Kidney (tissue), 14 donors: ENCODE results near the gene MAPK8. TPM values are rescaled to one million over a fixed set of nuclear protein-coding genes. Genes with fewer than 3 reads are reported as not detected.

ENCODE experiments used
- DNase-seq, 5 donors: peaks; one replicate each; pipeline ENCODE4 v3.0.0-alpha.2; 2013 to 2020
- FAIRE-seq: peaks from 2 replicates; lab custom pipeline; 2012; peaks lifted over from hg19 to GRCh38; lab: Jason Lieb, UNC
- H3K27ac ChIP-seq, 2 donors: one replicate each; pipeline ENCODE4 v1.7.0; 2013; ENCODE audit warnings: low read depth in 2 of 2, low read length in 2 of 2, inconsistent platforms in 1 of 2
- H3K27me3 ChIP-seq: one replicate; pipeline ENCODE4 v1.7.1; 2013; ENCODE audit warnings: low read length, inconsistent platforms; ENCODE audit not compliant: control insufficient read depth, insufficient read depth
- H3K36me3 ChIP-seq, 3 donors: one replicate each; pipeline versions ENCODE4 v1.7.0 to v1.7.1; 2013; ENCODE audit warnings: low read length in 3 of 3, control low read depth in 1 of 3, inconsistent platforms in 1 of 3; ENCODE audit not compliant: insufficient read depth in 3 of 3, control insufficient read depth in 2 of 3
- H3K4me1 ChIP-seq, 3 donors: one replicate each; pipeline versions ENCODE4 v1.7.0 to v1.7.1; 2013; ENCODE audit warnings: low read length in 3 of 3, inconsistent platforms in 1 of 3, low read depth in 1 of 3; ENCODE audit not compliant: control insufficient read depth in 2 of 3, insufficient read depth in 2 of 3
- H3K4me3 ChIP-seq, 3 donors: one replicate each; pipeline versions ENCODE4 v1.7.0 to v1.8.1; 2013; ENCODE audit warnings: low read length in 3 of 3, control low read depth in 1 of 3, inconsistent platforms in 1 of 3
- H3K9ac ChIP-seq, 3 donors: one replicate each; pipeline versions ENCODE4 v1.7.0 to v1.7.1; 2013; ENCODE audit warnings: low read length in 3 of 3, control low read depth in 1 of 3, inconsistent platforms in 1 of 3
- H3K9me3 ChIP-seq, 3 donors: one replicate each; pipeline versions ENCODE4 v1.7.0 to v1.7.1; 2013; ENCODE audit warnings: low read length in 3 of 3, control low read depth in 1 of 3, inconsistent platforms in 1 of 3; ENCODE audit not compliant: control insufficient read depth in 2 of 3, insufficient read depth in 1 of 3
- intact Hi-C: fragments of 100-400 bp; cut with DNase I; formaldehyde crosslinking; loops from one replicate; pipeline ENCODE4 v1.11.1; 2022
- polyA plus RNA-seq: library from polyadenylated mRNA; stranded (reverse); fragments of 350-450 nt; fragmentation: Illumina TruSeq; extraction: RNeasy Lipid Tissue Mini Kit (QIAGEN cat#74804); gene quantifications from one replicate; pipeline ENCODE4 v1.2.3, GENCODE V29; 2014; ENCODE audit warnings: low read depth, low replicate concordance; ENCODE audit not compliant: insufficient read depth
- total RNA-seq: library from RNA; stranded (reverse); fragmentation: NEBNext Ultra II Directional; extraction: Animal tissue kit (Norgen Biotek cat#: 25700); gene quantifications from one replicate; pipeline ENCODE4 v1.2.1, GENCODE V29; 2021
- TF ChIP-seq, protein P1 (sequence below): IDR thresholded peaks from 3 replicates; pipeline ENCODE4 v1.5.1; 2012; ENCODE audit warnings: mild to moderate bottlenecking, moderate library complexity, borderline replicate concordance; ENCODE audit not compliant: insufficient read depth; ENCODE audit errors: extremely low read depth
- donor health status: control.
- donor health status: control.
- donor health status: control.
- donor health status: control.
- donor health status: control.
- donor health status: DM: yes; HTN: yes; CAD: no.
- donor health status: Normal renal cell carcinoma (clear cell type).

MAPK8 gene
- total and polyA plus RNA-seq, 2 donors from 2014 or later = 17.0 to 36.7 TPM

DNA sequence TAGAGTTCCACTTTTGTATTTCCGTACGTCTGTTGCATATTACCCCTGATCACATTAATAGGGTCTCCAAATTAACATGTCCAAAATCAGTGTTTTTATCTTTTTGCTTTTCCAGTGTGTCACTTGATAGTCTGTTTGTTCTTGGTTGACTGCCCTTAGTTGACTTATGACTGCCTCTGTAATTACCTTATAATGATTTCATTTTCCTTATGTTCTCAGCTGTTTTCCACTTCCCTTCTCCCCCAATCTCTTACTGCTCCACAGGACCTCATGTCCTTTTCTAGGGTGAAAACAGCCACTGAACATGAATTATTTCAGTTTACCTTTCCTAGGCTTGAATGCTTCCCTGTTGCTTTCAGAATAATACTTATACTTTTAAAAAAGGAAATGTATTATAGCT is 54.7 kb downstream of the MAPK8 start:
- intact Hi-C loops = no loop called here
- no peaks in the 10 kb centered on the region for H3K27me3 ChIP-seq
- TF ChIP-seq, protein P1, sequence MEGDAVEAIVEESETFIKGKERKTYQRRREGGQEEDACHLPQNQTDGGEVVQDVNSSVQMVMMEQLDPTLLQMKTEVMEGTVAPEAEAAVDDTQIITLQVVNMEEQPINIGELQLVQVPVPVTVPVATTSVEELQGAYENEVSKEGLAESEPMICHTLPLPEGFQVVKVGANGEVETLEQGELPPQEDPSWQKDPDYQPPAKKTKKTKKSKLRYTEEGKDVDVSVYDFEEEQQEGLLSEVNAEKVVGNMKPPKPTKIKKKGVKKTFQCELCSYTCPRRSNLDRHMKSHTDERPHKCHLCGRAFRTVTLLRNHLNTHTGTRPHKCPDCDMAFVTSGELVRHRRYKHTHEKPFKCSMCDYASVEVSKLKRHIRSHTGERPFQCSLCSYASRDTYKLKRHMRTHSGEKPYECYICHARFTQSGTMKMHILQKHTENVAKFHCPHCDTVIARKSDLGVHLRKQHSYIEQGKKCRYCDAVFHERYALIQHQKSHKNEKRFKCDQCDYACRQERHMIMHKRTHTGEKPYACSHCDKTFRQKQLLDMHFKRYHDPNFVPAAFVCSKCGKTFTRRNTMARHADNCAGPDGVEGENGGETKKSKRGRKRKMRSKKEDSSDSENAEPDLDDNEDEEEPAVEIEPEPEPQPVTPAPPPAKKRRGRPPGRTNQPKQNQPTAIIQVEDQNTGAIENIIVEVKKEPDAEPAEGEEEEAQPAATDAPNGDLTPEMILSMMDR = no peak
- FAIRE-seq (no peak), DNase-seq (no peak)
- H3K9ac ChIP-seq = no peak overlapping the region
- no peaks in the 10 kb centered on the region for H3K36me3 ChIP-seq
- no peak overlapping the region for H3K27ac ChIP-seq
- no peaks in the 10 kb centered on the region for H3K9me3 ChIP-seq
- no peak overlapping the region for H3K4me3 ChIP-seq
- H3K4me1 ChIP-seq = peaks cover 0 to 17% (median 2%) of the 10 kb centered on the region in 3 donors

DNA sequence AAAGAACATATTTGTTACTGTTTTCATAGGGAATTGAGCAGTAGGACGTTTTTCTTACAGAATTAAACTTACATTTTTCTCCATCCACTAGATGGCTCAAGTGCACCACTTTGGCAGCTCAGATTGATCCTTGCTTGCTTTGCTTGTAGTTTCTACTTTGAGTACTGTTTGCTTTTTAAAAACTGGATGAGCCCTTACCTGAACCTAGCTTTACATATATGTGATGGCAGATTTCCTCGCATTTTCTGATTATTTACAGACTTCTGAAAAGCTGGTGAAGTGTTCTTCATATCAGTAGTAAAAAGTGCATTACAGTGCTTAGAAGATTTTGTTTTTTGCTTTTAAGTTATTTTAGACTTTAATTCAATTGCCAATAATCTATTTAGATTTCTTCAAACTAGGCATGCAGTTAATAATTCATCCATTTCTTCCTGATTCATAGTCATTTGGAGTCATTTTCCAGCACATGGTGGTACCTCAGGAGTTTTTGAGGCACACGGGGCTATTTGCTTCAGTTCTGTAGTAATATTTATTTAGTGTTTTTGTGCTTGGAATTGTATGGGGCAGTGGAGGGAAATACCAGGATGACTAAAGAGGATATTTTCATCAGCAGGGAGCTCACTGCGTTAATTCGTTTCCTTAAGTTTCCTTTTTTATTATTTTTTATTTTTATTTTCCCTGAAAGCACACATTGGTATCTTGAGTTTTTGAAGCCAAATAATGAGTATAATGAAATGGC is 57.3 kb downstream of the MAPK8 start:
- Histone ChIP-seq H3K4me3 (no peak overlapping the region), H3K27ac (no peak overlapping the region), H3K27me3 (no peaks in the 10 kb centered on the region), H3K36me3 (no peaks in the 10 kb centered on the region), H3K9me3 (no peaks in the 10 kb centered on the region), H3K9ac (no peak overlapping the region), H3K4me1 (peaks cover 0 to 17% (median 2%) of the 10 kb centered on the region in 3 donors)
- DNase-seq (peak in 3 of 5 donors; percentile 60 to 88 (median 79)), FAIRE-seq (peak; percentile 96)
- TF ChIP-seq, protein P1 = peak; percentile 72
- intact Hi-C loops = no loop called here

DNA sequence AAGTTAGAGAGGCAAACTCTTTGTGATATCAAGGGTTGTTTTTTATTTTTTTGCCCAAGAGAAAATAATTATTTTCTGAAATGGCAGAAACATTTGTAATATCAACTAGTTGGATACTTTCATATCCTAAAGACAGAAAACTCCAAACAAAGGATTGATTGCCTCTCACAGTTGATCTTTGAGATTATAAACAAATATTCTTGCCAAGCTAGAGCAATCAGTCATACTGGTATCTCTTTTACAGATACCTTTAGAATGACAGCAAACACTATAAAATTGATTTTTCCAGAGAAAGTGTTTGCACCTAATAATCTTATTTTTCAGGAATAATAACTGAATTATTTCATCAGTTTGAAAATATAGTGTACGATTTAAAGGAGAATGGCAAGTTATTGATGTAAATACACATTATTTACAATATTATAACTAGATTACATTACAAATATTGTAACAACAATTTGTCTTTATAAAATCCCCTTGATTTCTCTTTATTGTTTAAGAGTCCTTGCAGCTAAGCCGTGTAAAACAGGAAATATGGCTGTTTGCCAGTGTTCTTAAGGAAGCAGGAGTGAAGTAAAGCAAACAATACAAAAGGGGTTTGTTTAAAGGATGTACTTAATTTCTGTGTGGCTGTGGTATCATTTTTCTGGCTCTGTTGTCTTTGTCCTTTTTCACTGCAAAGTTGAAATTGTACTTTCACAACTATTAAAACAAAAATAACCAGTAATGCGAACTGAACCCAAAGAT is 58.4 kb downstream of the MAPK8 start:
- H3K9me3 ChIP-seq = no peaks in the 10 kb centered on the region
- TF ChIP-seq, protein P1 = no peak
- H3K4me3 ChIP-seq = no peak overlapping the region
- no peaks in the 10 kb centered on the region for H3K27me3 ChIP-seq
- no peak overlapping the region for H3K9ac ChIP-seq
- peaks cover 0 to 13% (median 5%) of the 10 kb centered on the region in 3 donors for H3K4me1 ChIP-seq
- peak in 2 of 5 donors; percentile 30 to 62 for DNase-seq
- no peak overlapping the region for H3K27ac ChIP-seq
- intact Hi-C loops = no loop called here
- H3K36me3 ChIP-seq = no peaks in the 10 kb centered on the region
- FAIRE-seq = no peak
